ENCODE measurements around the gene S100A7A.

DNA sequence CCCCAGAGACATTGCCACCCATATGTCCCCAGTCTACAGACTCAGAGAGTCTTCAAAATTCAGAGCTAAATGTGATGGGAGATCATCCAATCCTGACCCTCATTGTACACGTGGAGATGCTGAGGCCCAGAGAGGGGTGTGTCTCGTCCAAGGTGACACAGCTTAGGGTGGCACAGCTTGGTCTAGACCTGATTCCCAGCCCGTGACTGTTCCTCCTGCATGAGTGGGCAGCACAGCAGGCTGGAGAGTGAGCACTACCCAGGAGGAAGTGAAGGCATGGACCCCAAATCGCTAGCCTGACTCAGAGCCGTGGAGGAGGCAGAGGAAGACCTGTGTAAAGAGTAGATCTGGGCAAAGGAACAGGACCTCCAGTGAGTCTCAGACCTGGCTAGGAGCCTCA lies 27.8 kb downstream of the S100A7A start:
- TF ChIP-seq, protein P1, sequence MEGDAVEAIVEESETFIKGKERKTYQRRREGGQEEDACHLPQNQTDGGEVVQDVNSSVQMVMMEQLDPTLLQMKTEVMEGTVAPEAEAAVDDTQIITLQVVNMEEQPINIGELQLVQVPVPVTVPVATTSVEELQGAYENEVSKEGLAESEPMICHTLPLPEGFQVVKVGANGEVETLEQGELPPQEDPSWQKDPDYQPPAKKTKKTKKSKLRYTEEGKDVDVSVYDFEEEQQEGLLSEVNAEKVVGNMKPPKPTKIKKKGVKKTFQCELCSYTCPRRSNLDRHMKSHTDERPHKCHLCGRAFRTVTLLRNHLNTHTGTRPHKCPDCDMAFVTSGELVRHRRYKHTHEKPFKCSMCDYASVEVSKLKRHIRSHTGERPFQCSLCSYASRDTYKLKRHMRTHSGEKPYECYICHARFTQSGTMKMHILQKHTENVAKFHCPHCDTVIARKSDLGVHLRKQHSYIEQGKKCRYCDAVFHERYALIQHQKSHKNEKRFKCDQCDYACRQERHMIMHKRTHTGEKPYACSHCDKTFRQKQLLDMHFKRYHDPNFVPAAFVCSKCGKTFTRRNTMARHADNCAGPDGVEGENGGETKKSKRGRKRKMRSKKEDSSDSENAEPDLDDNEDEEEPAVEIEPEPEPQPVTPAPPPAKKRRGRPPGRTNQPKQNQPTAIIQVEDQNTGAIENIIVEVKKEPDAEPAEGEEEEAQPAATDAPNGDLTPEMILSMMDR (IDR thresholded peaks at IDR 0.05): no peak
- no peak for TF ChIP-seq EP300 (IDR thresholded peaks at IDR 0.05; ENCODE audit: borderline replicate concordance in 1 of 2, low read depth in 1 of 2, low read length in 1 of 2)
- TF ChIP-seq, protein P2, sequence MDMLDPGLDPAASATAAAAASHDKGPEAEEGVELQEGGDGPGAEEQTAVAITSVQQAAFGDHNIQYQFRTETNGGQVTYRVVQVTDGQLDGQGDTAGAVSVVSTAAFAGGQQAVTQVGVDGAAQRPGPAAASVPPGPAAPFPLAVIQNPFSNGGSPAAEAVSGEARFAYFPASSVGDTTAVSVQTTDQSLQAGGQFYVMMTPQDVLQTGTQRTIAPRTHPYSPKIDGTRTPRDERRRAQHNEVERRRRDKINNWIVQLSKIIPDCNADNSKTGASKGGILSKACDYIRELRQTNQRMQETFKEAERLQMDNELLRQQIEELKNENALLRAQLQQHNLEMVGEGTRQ (IDR thresholded peaks at IDR 0.05; ENCODE audit: borderline replicate concordance, low read depth, low read length): no peak
- no peak for TF ChIP-seq YY1 (IDR thresholded peaks at IDR 0.05; ENCODE audit: low read depth)
- TF ChIP-seq RAD21 (IDR thresholded peaks at IDR 0.05; ENCODE audit: low read length): no peak
- no peak for TF ChIP-seq CHD2 (IDR thresholded peaks at IDR 0.05; ENCODE audit: low read length, partially characterized antibody)
- TF ChIP-seq POLR2AphosphoS5 (IDR thresholded peaks at IDR 0.05; ENCODE audit: low read depth, low read length): no peak
